GM20000 (cell line): ENCODE results near the gene ERCC4.
"Not testable (repeated sequence)": the region's sequence is repeated elsewhere in the genome, so short reads cannot be mapped to it uniquely, and the experiment has no call there.

ENCODE experiments used
- DNase-seq: peaks from one replicate; pipeline ENCODE4 v3.0.0; 2012; ENCODE audit warnings: low spot score
- TF ChIP-seq, protein P1 (sequence below): IDR thresholded peaks from 2 replicates; pipeline ENCODE4 v1.5.1; 2012; ENCODE audit warnings: mild to moderate bottlenecking, control low read depth; ENCODE audit errors: extremely low read depth, missing control alignments

Gene ERCC4

DNA sequence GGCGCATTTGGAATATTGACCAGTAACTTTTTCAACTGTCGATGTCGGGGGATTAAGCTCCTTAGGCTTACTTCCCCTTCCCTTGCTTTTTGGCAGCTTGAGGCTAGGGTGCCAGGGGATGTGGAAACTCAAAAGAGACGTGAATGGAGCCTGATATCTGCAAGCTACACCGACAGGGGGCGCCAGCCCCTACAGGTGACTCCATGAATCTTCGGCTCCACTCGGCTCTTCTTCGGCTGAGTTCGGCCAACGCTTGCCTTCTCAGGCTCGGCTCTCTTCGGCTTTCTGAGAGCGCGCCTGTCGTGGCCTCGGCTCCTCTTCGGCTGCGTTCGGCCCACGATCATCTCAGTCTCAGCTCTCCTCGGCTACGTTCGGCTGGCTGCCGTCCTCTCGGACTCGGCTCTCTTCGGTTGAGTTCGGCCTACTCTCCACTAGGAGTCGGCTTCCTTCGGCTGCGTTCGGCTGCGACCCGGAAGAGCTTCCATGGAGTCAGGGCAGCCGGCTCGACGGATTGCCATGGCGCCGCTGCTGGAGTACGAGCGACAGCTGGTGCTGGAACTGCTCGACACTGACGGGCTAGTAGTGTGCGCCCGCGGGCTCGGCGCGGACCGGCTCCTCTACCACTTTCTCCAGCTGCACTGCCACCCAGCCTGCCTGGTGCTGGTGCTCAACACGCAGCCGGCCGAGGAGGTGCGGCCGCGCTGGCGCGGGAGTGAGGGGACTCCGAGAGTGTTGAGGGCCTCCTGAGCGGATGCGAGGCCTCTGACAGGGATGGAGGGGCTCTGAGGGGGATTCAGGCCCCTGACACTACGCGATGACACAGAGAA lies at the start of gene ERCC4:
Gene ERCC4, plus strand, starts transcription at position 472 of the 827 bp plus-strand sequence. Its CDS starts 12 bp downstream, at position 484.
- DNase-seq = peak; percentile 97
- TF ChIP-seq, protein P1, sequence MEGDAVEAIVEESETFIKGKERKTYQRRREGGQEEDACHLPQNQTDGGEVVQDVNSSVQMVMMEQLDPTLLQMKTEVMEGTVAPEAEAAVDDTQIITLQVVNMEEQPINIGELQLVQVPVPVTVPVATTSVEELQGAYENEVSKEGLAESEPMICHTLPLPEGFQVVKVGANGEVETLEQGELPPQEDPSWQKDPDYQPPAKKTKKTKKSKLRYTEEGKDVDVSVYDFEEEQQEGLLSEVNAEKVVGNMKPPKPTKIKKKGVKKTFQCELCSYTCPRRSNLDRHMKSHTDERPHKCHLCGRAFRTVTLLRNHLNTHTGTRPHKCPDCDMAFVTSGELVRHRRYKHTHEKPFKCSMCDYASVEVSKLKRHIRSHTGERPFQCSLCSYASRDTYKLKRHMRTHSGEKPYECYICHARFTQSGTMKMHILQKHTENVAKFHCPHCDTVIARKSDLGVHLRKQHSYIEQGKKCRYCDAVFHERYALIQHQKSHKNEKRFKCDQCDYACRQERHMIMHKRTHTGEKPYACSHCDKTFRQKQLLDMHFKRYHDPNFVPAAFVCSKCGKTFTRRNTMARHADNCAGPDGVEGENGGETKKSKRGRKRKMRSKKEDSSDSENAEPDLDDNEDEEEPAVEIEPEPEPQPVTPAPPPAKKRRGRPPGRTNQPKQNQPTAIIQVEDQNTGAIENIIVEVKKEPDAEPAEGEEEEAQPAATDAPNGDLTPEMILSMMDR = peak; percentile 73

DNA sequence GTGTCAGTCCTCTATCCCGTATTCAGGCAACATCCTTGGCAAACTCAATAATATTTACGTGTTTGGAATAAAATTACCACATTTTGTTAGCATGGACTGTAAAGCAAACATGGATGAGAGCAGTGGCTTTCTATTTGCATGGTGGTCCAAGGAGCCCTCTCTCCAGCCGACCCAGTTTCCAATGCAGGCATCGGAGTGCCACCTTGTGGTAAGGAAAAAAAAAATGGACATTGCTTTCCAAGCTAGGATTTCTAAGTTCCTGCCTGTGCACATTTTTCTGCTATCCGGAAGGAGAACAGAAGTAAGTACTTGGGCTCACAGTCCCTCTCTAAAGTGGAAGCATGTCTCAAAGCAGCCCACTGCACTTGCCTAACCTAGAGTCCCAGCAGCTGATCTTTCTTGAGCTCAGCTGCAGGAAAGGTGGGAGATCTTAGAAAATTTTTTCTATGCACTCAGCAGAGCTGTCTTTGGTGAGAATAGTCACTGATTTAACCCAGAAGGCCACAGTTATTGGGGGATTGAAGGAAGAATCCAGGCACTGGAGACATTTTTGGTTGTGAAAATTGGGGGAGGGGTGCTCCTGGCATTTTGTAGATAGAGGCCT lies 46.0 kb upstream of the ERCC4 start:
- TF ChIP-seq, protein P1 = peak; percentile 18
- DNase-seq = no peak

DNA sequence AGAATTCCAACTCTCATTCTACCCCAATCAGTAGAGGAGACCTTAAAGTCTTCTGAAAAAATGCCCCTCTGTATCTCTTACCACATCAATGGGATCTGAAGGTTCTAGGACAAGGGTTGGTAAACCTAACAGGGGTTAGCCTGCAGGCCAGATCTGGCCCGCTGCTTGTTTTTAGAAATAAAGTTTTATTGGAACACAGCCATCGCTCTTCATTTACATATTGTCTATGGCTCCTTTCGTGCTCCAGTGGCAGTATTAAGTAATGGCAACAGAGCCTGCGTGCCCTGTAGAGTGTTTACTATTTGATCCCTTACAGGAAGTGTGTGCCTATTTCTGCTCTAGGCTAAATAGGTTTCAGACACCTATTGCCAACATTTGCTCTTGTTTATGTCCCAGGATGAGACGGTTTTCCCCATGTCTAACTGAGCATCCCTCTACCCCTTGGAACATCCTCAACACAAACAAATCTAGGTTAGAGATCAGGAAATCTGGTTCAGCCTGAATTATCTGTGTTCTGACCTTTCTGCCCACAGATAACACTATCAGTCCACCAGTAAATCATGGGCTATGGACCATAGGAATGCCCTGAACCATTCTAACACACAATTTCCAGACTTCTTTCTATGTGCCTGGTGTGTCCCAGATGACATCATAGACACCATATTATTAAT lies 44.2 kb upstream of the ERCC4 start:
- TF ChIP-seq, protein P1 = no peak

DNA sequence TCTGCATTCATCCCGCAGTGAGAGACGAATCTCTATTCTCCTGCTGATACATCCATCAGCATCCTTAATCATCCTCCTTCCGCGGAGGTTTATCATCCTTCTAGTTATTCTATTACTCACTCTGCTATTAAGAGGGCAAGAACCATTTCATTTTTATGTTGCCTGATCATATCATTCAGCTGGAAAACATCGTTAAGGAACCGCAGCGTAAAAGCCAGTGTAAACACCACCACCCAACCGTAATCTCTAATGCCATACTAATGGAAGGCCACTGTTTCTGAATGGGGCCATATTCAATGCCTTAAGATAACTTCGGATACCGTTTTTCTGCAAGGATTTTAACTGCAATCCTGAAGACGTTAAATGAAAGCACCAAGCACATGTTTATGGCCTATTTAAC lies 36.7 kb upstream of the ERCC4 start:
- TF ChIP-seq, protein P1 = no peak
- DNase-seq = no peak

More for the DNA sequence above, 44.2 kb upstream of the ERCC4 start:
- DNase-seq = no peak

DNA sequence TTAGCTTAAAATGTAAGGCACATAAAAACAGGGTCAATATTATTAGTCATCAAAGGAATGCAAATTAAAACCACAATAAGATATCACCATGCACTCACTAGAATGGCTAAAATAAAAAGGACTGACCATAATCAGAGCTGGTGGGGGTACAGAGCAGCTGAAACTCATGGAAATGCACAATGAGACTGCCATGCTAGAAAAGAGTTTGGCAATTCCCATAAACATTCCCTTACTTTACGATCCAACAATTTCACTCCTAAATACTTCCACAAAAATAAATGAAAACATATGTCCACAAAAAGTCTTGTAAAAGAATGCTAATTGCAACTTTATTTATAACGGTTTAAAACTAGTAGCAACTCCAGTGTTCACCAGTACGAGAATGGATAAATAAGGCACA lies 36.1 kb upstream of the ERCC4 start:
- TF ChIP-seq, protein P1 = no peak
- no peak for DNase-seq

DNA sequence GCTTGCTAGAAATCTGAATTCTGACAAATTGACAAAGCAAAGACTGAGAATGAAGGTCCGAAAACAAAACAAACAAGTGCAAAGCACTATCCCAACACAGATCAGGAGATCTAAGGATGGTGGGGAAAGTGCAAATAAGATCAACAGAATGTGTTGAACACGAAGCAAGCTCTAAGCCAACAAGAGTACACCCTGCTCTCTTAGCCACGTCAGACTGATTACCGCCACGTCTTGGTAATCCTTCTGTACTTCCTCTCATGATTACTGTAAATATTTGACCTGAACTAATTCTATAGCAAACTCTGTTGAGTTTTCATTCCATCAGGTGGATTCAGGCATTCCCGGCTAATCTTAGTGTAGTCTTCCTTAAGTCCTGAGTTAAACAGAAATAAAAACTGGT lies 34.3 kb upstream of the ERCC4 start:
- DNase-seq = no peak
- TF ChIP-seq, protein P1 = no peak

DNA sequence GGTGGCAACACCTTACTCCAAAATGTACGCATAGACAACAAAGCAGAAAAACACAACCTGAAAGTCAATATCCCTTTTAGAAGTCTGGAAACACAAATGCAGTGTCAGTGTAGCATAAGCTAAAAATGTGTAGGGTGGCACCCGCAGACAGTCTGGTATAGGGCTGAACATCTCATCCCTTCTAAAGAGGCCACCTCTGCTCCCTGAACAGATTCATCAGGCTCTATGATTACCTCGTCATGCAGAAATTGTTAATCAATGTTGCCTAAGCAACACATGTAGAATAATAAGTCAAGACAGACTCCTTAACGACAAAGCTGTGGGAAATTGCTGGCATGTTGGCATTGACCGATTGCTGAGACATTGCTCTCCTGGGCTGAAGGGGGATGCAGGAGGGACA lies 33.3 kb upstream of the ERCC4 start:
- TF ChIP-seq, protein P1 = no peak
- DNase-seq = no peak

DNA sequence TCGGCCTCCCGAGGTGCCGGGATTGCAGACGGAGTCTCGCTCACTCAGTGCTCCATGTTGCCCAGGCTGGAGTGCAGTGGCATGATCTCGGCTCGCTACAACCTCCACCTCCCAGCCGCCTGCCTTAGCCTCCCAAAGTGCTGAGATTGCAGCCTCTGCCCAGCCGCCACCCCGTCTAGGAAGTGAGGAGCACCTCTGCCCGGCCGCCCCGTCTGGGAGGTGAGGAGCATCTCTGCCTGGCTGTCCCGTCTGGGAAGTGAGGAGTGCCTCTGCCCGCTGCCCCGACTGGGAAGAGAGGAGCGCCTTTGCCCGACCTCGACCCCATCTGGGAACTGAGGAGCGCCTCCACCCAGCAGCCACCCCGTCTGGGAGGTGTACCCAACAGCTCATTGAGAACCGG lies 30.6 kb upstream of the ERCC4 start:
- DNase-seq = not testable (repeated sequence)
